ENCODE results near the gene CNTRL. TPM values are rescaled to one million over a fixed set of nuclear protein-coding genes. Genes with fewer than 3 reads are reported as not detected.

Gene CNTRL
- total RNA-seq, 2 experiments from 2014 or later, result 62.8 to 69.8 TPM

DNA sequence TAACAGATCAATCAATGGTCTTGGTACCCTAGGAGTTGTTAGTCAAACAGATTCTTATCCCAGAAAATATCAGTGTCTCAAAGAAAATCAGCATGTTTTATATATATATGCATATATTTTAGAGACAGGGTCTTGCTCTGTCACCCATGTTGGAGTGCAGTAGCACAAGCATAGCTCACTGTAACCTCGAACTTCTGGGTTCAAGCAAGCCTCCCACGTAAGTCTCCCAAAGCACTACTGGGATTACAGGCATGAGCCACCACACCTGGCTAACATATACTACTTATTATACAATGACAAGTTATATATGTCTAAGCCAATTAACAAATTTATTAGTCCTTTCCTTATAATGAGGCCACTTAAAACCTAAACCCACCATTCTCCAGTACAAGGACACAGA is 116.5 kb downstream of the CNTRL start:
- Mint-ChIP-seq H3K27ac (peak overlapping the region; percentile 64), H3K9me3 (no peaks in the 10 kb centered on the region), H3K4me3 (no peak overlapping the region), H3K4me1 (ENCODE audit: low read depth) (peaks cover 78% of the 10 kb centered on the region), H3K27me3 (no peaks in the 10 kb centered on the region), H3K36me3 (ENCODE audit: low read depth) (peaks cover 17% of the 10 kb centered on the region)
- intact Hi-C loops (cut with micrococcal nuclease), result no loop called here
- no peak for ATAC-seq
- TF ChIP-seq, protein P1, sequence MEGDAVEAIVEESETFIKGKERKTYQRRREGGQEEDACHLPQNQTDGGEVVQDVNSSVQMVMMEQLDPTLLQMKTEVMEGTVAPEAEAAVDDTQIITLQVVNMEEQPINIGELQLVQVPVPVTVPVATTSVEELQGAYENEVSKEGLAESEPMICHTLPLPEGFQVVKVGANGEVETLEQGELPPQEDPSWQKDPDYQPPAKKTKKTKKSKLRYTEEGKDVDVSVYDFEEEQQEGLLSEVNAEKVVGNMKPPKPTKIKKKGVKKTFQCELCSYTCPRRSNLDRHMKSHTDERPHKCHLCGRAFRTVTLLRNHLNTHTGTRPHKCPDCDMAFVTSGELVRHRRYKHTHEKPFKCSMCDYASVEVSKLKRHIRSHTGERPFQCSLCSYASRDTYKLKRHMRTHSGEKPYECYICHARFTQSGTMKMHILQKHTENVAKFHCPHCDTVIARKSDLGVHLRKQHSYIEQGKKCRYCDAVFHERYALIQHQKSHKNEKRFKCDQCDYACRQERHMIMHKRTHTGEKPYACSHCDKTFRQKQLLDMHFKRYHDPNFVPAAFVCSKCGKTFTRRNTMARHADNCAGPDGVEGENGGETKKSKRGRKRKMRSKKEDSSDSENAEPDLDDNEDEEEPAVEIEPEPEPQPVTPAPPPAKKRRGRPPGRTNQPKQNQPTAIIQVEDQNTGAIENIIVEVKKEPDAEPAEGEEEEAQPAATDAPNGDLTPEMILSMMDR (IDR thresholded peaks at IDR 0.05), result no peak
- no peak for DNase-seq
- CTCF ChIA-PET, result no interaction called here
- POLR2A ChIA-PET, result no interaction called here

DNA sequence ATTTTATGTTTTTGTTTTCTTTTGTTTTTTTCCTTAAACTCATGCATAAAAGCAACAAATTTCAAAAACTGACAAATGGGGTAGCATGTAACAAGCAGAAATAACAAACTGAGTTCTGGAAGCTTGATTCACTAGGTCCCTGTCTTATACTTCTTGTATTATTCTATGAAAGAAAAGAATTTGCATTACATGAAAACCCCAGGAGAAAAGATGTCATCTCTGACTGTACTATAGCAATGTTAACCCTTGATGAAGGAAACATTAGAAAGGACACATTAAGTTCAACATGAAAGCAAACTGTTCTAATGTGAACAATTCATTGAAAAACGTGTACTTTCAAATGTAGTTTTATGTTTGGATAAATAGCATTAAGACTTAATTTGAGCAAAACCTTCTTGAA is 117.8 kb downstream of the CNTRL start:
- Mint-ChIP-seq H3K27ac (peak overlapping the region; percentile 61), H3K9me3 (no peaks in the 10 kb centered on the region), H3K27me3 (no peaks in the 10 kb centered on the region), H3K4me1 (ENCODE audit: low read depth) (peaks cover 81% of the 10 kb centered on the region), H3K4me3 (no peak overlapping the region), H3K36me3 (ENCODE audit: low read depth) (peaks cover 13% of the 10 kb centered on the region)
- DNase-seq, result no peak
- TF ChIP-seq, protein P1 (IDR thresholded peaks at IDR 0.05), result no peak
- intact Hi-C loops (cut with micrococcal nuclease), result no loop called here
- peak; percentile 17 for ATAC-seq
- ChIA-PET POLR2A (interaction anchor here (1.0 to 1.2 kb wide), 2 partner anchors 9 to 296 kb away, joined by 3 read pairs; partner anchors contain the start of gene RAB14), CTCF (interaction anchor here (1.1 to 1.3 kb wide), 3 partner anchors 20 to 132 kb away, joined by 3 to 4 read pairs (median 3); no protein-coding TSS in a partner anchor)

- H3K27me3 Mint-ChIP-seq, result no peaks in the 10 kb centered on the region
- H3K27ac Mint-ChIP-seq, result peak overlapping the region; percentile 66
- peaks cover 12% of the 10 kb centered on the region for H3K36me3 Mint-ChIP-seq (ENCODE audit: low read depth)
- no peak overlapping the region for H3K4me3 Mint-ChIP-seq
- DNase-seq (no peak), ATAC-seq (no peak)
- TF ChIP-seq, protein P1 (IDR thresholded peaks at IDR 0.05), result no peak
- intact Hi-C loops (cut with micrococcal nuclease), result no loop called here
- H3K9me3 Mint-ChIP-seq, result no peaks in the 10 kb centered on the region
- ChIA-PET POLR2A (interaction anchor here (1.0 to 1.2 kb wide), 3 partner anchors 9 to 296 kb away, joined by 3 read pairs; partner anchors contain the start of gene RAB14), CTCF (interaction anchor here (1.1 to 1.3 kb wide), 3 partner anchors 19 to 133 kb away, joined by 3 to 4 read pairs (median 3); no protein-coding TSS in a partner anchor)
- peaks cover 80% of the 10 kb centered on the region for H3K4me1 Mint-ChIP-seq (ENCODE audit: low read depth)
Observed at GRCh38 chr9:121192959-121193640, 118.3 kb downstream of the CNTRL start.

- intact Hi-C loops (cut with micrococcal nuclease), result no loop called here
- DNase-seq (no peak), ATAC-seq (no peak)
- Mint-ChIP-seq H3K27ac (peak overlapping the region; percentile 54), H3K36me3 (ENCODE audit: low read depth) (peaks cover 12% of the 10 kb centered on the region), H3K27me3 (no peaks in the 10 kb centered on the region), H3K4me3 (no peak overlapping the region), H3K4me1 (ENCODE audit: low read depth) (peaks cover 83% of the 10 kb centered on the region), H3K9me3 (no peaks in the 10 kb centered on the region)
- ChIA-PET CTCF (interaction anchor here (1.6 to 1.9 kb wide), 2 partner anchors 11 to 18 kb away, joined by 7 read pairs; no protein-coding TSS in a partner anchor), POLR2A (interaction anchor here (0.9 kb wide), 1 partner anchor 352 kb away, joined by 4 read pairs; the partner anchor contains the start of gene PSMD5)
- TF ChIP-seq, protein P1 (IDR thresholded peaks at IDR 0.05), result no peak
Observed at GRCh38 chr9:121194730-121195129, 120.0 kb downstream of the CNTRL start.

DNA sequence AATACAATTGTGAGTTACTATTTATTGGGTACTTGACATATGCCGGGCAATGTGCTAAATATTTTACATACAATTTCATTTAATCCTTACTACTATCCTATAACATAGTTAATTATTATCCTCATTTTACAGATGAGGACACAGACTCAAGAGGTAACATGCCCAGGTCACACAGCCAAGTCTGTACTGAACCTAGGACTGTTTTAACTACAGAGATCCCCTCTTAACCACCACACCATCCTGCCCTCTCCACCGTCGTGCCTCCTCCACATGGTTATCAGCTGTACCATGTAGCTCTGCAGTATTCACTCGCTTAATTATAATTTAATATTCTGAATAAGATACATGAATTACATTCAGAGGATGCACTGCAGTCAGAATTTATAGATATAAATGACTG is 121.6 kb downstream of the CNTRL start:
- H3K27ac Mint-ChIP-seq, result peak overlapping the region; percentile 52
- ChIA-PET POLR2A (interaction anchor here (0.9 kb wide), 1 partner anchor 10 kb away, joined by 4 read pairs; no protein-coding TSS in a partner anchor), CTCF (no interaction called here)
- no peaks in the 10 kb centered on the region for H3K9me3 Mint-ChIP-seq
- ATAC-seq (peak; percentile 35), DNase-seq (peak; percentile 31)
- TF ChIP-seq, protein P1 (IDR thresholded peaks at IDR 0.05), result no peak
- peaks cover 13% of the 10 kb centered on the region for H3K36me3 Mint-ChIP-seq (ENCODE audit: low read depth)
- H3K4me1 Mint-ChIP-seq (ENCODE audit: low read depth), result peaks cover 71% of the 10 kb centered on the region
- H3K4me3 Mint-ChIP-seq, result peak overlapping the region; percentile 19
- H3K27me3 Mint-ChIP-seq, result no peaks in the 10 kb centered on the region
- intact Hi-C loops (cut with micrococcal nuclease), result no loop called here

Data from activated CD8-positive, alpha-beta T cell treated with anti-CD3 and anti-CD28 coated beads for 36 hours (primary cell).